NK-92 (cell line): ENCODE data around the gene NLK.
"Not testable (repeated sequence)": the region's sequence is repeated elsewhere in the genome, so short reads cannot be mapped to it uniquely, and the experiment has no call there.

ENCODE experiments used
- DNase-seq: peaks from one replicate; lab custom pipeline; 2025; ENCODE audit not compliant: unreplicated experiment; lab: John Stamatoyannopoulos, UW

The NLK gene

GRCh38 chr17:28071891-28072606 lies 29.6 kb downstream of the NLK start:
- DNase-seq = no peak

- no peak for DNase-seq
Observed at GRCh38 chr17:28072936-28073533, 30.6 kb downstream of the NLK start.

- no peak for DNase-seq
Observed at GRCh38 chr17:28074010-28074409, 31.5 kb downstream of the NLK start.

- DNase-seq = no peak
Observed at GRCh38 chr17:28076144-28076543, 33.7 kb downstream of the NLK start.

GRCh38 chr17:28077140-28077539 lies 34.7 kb downstream of the NLK start:
- DNase-seq = not testable (repeated sequence)

GRCh38 chr17:28078341-28079229 lies 36.1 kb downstream of the NLK start:
- no peak for DNase-seq

- DNase-seq = no peak
Observed at GRCh38 chr17:28081467-28081866, 39.0 kb downstream of the NLK start.

- DNase-seq = no peak
Observed at GRCh38 chr17:28085766-28086165, 43.3 kb downstream of the NLK start.

- no peak for DNase-seq
Observed at GRCh38 chr17:28086519-28086918, 44.0 kb downstream of the NLK start.

- DNase-seq = no peak
Observed at GRCh38 chr17:28087743-28088142, 45.3 kb downstream of the NLK start.

- no peak for DNase-seq
Observed at GRCh38 chr17:28090551-28090950, 48.1 kb downstream of the NLK start.

GRCh38 chr17:28092088-28092487 lies 49.6 kb downstream of the NLK start:
- DNase-seq = no peak

GRCh38 chr17:28093999-28094716 lies 51.7 kb downstream of the NLK start:
- DNase-seq = no peak

GRCh38 chr17:28096756-28097155 lies 54.3 kb downstream of the NLK start:
- DNase-seq = no peak

- no peak for DNase-seq
Observed at GRCh38 chr17:28097254-28097653, 54.8 kb downstream of the NLK start.

GRCh38 chr17:28097901-28098300 lies 55.4 kb downstream of the NLK start:
- DNase-seq = no peak

- not testable (repeated sequence) for DNase-seq
Observed at GRCh38 chr17:28098591-28098990, 56.1 kb downstream of the NLK start.

GRCh38 chr17:28100251-28100650 lies 57.8 kb downstream of the NLK start:
- no peak for DNase-seq

GRCh38 chr17:28100936-28101335 lies 58.5 kb downstream of the NLK start:
- DNase-seq = no peak

- no peak for DNase-seq
Observed at GRCh38 chr17:28101919-28102318, 59.4 kb downstream of the NLK start.

- DNase-seq = no peak
Observed at GRCh38 chr17:28105501-28105900, 63.0 kb downstream of the NLK start.
